GM12878 (cell line): ENCODE measurements around the gene MAPRE3.

Source experiments
- NRF1 ChIP-seq: conservative IDR thresholded peaks from 2 replicates; pipeline ENCODE4 v1.6.1; 2011; ENCODE audit warnings: mild to moderate bottlenecking, low read depth, low read length, improper control_type of control experiment
- YBX1 ChIP-seq: fragments of 450-650 bp; IDR thresholded peaks from 2 replicates; pipeline ENCODE4 v1.6.1; 2016; ENCODE audit warnings: antibody characterized with exemption
- TF ChIP-seq, protein P1 (sequence below): IDR thresholded peaks from 2 replicates; pipeline ENCODE4 v1.6.1; 2012; ENCODE audit warnings: mild to moderate bottlenecking, low read depth, low read length

GRCh38 chr2:26979741-26980140 is 9.3 kb downstream of the MAPRE3 start:
- no peak for TF ChIP-seq YBX1
- no peak for TF ChIP-seq NRF1
- TF ChIP-seq, protein P1, sequence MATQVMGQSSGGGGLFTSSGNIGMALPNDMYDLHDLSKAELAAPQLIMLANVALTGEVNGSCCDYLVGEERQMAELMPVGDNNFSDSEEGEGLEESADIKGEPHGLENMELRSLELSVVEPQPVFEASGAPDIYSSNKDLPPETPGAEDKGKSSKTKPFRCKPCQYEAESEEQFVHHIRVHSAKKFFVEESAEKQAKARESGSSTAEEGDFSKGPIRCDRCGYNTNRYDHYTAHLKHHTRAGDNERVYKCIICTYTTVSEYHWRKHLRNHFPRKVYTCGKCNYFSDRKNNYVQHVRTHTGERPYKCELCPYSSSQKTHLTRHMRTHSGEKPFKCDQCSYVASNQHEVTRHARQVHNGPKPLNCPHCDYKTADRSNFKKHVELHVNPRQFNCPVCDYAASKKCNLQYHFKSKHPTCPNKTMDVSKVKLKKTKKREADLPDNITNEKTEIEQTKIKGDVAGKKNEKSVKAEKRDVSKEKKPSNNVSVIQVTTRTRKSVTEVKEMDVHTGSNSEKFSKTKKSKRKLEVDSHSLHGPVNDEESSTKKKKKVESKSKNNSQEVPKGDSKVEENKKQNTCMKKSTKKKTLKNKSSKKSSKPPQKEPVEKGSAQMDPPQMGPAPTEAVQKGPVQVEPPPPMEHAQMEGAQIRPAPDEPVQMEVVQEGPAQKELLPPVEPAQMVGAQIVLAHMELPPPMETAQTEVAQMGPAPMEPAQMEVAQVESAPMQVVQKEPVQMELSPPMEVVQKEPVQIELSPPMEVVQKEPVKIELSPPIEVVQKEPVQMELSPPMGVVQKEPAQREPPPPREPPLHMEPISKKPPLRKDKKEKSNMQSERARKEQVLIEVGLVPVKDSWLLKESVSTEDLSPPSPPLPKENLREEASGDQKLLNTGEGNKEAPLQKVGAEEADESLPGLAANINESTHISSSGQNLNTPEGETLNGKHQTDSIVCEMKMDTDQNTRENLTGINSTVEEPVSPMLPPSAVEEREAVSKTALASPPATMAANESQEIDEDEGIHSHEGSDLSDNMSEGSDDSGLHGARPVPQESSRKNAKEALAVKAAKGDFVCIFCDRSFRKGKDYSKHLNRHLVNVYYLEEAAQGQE, result no peak
